Ureter (tissue), 1 donor: ENCODE results near the gene NEMP1. TPM values are rescaled to one million over a fixed set of nuclear protein-coding genes. Genes with fewer than 3 reads are reported as not detected.
"Not testable (repeated sequence)": the region's sequence is repeated elsewhere in the genome, so short reads cannot be mapped to it uniquely, and the experiment has no call there.

Source experiments
- DNase-seq: peaks from one replicate; pipeline ENCODE4 v3.0.0-alpha.2; 2020; ENCODE audit warnings: low spot score
- total RNA-seq: library from RNA; stranded (reverse); gene quantifications from one replicate; pipeline ENCODE4 v1.2.4, GENCODE V29; 2023
- donor health status: DM: yes; HTN: yes; CAD: no.

NEMP1 gene
- total RNA-seq, 1 donor from 2014 or later, result 12.5 TPM

DNA sequence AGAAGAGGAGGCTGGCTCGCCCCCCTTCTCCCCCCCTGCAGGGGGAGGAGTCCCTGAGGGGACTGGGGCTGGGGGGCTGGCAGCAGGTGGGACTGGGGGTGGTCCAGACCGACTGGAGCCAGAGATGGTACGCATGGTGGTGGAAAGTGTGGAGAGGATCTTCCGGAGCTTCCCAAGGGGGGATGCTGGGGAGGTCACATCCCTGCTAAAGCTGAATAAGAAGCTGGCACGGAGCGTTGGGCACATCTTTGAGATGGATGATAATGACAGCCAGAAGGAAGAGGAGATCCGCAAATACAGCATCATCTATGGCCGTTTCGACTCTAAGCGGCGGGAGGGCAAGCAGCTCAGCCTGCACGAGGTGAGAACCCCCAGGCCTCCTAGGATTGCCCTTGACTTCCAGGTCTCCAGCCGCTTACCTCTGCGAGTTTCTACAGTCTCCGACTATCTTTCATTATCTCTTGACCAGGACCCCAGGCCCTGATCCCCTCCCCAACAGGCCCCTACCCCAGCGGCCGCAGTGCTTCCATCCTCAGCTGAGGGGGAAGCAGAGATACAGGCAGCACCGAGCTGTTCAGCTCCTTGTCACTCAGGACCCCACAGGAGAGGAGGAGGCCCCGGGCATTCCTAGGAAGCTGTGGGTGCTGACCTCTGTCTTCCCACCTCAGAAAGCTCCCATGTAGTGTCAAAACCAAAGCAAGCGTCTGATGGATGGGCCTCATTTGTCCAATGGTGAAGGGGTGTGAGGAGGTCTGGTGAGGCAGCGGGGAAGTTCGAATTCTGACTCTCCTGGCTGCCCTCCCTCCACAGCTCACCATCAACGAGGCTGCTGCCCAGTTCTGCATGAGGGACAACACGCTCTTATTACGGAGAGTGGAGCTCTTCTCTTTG lies 13.3 kb upstream of the NEMP1 start:
- DNase-seq, result no peak

DNA sequence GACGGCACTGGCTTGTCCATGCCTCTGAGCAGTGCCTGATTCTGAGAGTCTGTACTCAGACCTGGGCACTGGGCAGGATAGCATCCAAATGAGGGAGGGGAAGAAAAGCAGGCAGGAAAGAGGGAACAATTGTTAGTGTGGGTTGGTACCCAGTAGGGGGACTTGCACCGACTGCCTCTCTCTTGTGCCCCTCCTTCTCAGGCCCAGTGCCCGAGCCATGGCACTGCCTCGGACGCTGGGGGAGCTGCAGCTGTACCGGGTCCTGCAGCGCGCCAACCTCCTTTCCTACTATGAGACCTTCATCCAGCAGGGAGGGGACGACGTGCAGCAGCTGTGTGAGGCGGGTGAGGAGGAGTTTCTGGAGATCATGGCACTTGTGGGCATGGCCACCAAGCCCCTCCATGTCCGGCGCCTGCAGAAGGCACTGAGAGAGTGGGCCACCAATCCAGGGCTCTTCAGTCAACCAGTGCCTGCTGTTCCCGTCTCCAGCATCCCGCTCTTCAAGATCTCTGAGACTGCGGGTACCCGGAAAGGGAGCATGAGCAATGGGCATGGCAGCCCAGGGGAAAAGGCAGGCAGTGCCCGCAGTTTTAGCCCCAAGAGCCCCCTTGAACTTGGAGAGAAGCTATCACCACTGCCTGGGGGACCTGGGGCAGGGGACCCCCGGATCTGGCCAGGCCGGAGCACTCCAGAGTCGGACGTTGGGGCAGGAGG lies 12.5 kb upstream of the NEMP1 start:
- peak; percentile 52 for DNase-seq

DNA sequence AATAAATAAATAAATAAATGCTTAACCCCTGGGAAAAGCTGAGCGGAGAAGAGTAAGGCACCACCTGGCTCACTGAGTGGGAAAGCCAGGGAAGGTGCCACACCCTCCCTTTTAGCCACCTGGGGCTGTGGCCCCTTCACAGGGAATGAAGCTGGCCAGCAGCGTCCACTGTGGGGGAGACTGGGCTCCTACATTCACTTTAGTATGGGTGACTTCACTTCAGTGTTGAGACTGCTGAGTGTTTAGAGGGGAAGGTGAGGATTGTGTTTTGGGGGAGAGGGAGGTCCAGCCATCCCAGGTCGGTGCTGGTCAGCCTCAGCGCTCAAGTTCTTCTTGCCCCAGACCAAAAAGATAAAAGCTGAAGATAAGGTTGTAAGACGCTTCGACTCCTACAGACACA lies 11.9 kb upstream of the NEMP1 start:
- no peak for DNase-seq

DNA sequence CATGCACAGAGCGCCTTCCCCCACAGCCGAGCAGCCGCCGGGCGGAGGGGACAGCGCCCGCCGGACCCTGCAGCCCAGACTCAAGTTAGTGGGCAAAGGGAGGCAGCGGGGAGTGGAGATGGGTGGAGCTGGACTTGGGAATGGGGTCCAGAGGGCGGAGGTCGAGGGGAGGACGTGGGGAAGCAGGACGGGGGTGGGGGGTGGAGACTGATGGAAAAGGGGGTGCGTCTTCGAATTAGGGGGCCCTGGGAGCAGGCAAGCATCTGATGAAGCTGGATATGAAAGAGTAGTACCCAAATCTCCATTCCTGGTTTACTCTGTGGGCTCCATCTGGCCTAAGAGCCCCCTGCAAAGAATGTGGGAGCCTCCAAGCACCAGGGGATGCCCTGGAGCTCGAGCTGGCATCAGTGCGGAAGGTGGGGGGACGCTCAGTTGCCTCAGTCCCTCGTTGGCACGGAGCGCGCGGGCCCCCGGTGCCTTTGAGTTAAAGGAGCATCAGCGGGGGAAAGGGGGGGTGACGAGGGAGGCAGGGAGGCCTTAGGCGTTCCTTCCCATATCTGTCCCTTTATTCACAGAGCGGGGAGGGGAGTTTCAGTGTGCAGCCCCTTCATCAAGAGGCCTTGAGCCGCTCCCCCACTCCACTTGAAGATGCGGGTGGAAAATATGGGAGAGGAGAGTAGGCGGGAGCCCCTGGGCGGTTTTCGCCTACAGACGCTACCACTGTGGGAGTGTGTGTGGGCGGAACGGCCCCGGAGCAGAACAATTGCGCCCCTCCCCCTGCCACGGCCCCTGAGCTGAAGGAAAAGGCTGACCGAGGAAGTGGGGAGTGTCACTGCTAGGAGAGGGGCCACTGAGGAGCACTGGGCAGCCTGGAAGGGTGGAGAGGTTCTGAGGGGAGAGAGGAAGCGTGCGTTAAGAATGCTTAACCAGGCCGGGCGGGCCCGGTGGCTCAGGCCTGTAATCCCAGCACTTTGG lies 11.0 kb upstream of the NEMP1 start:
- DNase-seq, result peak; percentile 85

DNA sequence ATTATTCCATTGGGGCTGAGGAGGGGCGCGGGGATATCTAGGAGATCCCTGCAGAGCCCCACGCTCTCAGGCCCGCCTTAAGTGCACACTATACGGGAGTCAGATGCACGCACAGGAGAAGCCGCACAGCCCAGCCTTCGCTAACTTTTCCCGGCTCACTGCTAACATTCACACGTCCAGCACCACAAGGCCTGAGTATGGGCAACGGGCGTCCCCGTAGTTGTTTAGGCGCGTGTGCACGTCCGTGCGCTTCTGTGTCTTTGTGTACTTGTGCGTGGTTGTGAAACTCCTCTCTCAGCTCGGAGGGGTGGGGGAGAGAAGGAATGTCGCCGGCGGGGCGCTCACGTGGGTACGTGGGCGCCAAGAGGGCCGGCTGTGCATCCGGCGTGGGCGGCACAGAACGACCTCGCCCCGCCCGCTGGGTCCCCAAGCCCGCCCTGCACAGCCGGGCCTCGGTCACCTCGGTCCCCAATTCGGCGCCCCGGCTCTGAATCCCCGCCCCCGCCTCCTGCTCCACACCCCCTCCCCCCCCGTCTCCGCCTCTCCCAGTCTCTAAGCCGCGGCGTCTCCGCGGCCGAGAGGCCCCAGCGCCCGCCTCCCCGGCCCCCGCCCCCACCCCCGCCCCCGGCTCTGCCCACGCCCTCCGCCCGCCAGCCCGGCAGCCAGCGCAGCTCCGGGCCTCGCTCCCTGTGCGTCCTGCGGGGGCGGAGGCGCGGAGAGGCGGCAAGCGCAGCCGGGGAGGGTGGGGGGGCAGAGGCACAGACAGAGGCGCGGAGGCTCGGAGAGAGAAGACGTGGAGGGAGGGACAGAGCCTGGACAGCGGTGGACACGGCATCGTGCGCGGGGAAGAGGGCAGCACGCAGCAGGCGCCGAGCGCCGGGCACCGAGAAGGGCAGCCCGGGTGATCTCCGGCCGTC lies 10.0 kb upstream of the NEMP1 start, which contains the start of gene NAB2:
Gene NAB2 (plus strand): TSS at position 761 of the 917 bp plus-strand sequence. CDS start 158 bp downstream, outside the sequence.
- peak; percentile 97 for DNase-seq

DNA sequence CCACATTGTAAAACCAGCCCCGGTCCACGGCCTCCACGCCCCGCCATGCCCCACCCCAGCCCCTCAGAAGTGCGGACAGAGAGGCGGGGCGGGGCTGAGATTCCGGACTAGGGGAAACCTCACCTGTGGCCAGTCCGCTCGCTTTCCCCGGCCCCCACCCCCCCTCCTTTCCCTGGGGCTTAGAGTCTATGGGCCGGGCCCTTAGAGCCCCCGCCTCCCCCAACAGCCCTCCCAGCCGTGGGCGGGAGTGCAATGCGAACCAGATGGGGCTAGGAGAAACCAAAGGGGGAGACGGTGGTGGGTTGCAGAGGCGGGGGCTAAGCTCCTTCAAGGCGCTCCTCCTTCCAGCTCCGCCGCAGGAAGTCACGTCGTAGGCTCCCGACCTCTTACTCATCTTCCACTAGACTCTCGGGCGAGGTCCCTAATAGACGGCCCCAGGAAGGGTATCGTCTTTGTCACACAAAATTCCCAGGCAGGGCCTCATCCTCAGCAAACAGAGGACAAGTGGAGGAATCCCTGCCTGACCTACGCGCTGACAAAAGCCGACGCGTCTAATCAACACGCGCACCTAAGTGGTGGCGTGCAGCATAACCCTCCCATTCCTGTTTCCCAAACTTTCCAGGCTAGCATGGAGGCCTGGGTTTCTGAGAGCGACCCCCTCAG lies 9.2 kb upstream of the NEMP1 start:
- DNase-seq, result peak; percentile 89

DNA sequence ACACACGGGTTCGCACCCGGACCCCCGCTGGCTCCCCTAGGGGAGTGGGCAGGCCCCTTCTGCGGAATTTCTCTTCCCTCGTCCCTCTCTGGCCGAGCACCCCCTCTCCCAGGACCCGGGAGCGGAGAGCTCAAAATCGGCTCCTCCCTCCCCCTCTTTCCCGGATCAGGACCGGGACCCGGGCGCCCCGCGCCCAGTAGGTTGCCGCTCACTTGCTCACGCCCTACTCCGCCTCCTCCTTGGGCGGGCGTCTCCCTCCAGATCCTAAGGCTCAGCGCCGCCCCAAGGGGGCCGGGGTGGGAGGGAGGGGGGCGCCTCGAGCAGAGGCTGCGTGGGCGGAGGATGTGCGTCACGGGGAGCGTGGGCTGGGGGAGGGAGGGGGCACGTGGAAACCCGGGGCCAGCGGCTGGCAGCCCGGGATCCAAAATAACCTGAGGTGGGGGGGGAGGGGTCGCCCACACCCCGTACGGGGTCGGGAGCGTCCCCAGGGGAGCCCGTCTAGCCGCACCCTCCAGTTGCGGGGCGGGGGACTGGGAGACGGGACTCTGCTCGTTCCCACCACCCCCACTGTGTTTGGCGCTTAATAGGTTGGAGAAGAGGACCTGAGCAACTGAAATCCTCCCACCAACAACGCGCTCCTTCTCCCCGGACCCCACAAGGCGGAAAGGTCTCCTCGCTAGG lies 8.6 kb upstream of the NEMP1 start:
- peak; percentile 94 for DNase-seq

DNA sequence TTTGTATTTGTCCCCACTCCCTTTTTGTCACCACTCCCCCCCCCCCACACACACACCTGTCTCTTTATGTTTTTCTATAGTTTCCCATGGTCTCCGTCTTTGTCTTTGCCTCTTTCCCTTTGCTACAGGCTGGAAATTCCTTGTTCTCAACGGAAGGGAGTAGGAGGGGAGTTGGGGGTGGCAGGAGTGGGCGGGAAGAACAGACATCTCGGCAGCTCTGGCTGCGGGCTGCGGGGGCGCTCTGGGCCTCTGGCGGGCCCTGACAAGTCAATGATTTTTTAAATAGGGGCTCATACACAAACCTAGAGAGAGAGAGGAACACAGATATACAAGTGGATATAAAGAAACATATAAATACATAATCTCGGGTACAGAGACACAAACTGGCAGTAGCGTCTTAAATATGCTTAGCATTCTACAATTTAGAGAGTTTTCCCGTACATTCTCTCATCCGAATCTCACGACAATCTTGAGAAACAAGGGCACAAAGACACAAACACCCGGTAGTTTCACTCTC lies 8.0 kb upstream of the NEMP1 start:
- DNase-seq, result peak; percentile 76

DNA sequence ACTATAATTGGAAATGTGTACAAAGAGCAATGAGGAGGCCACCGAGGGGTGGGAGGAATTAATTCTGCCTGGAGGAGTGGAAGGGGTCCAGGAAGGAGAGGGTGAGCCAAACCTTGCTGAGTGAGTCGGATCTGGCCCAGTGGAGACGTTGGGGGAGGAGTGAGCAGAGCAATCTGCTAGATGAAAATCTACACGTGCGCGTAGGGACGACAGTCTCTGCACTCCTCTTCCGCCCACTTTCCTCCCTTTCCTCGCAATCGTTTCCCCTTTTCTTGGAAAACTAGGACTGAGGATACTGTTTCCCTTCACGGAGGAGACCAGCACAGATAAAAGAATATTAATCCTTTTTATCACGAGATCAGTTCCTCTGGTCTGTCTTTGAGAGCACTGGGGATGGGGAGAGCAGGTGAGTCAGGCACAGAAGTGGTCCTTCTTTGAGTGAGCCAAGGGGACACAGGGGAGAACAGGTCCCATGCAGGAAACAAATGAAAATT lies 7.5 kb upstream of the NEMP1 start:
- peak; percentile 74 for DNase-seq

DNA sequence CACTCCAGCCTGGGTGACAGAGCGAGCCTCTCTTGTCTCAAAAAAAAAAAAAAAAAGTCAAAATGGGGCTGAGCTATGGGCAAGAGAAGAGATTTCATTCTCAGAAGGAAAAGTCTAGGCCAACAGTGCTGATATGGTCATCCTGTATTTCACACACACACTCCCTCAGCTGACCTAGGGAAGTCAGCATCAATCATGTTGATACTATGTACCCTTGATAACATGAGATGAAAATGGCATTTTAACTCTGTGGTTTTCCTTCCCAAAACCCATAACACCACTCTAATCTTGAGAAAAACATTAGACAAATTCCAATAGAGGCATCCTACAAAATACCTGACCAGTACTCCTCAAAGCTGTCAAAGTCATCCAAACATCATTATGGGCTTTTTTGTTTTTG lies 2.3 kb upstream of the NEMP1 start:
- DNase-seq, result no peak

DNA sequence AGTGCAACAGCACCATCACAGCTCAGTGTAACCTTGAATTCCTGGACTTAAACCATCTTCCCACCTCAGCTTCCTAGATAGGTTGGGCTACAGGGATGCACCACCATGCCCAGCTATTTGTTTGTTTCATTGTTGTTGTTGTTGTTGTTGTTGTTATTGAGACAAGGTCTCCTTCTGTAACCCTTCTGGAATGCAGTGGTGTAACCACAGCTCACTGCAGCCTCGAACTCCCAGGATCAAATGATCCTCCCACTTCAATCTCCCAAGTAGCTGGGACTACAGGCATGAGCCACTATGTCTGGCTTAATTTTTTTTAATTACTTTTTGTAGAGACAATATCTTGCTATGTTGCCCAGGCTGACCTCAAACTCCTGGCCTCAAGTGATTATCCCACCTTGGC lies 1.2 kb upstream of the NEMP1 start:
- no peak for DNase-seq

DNA sequence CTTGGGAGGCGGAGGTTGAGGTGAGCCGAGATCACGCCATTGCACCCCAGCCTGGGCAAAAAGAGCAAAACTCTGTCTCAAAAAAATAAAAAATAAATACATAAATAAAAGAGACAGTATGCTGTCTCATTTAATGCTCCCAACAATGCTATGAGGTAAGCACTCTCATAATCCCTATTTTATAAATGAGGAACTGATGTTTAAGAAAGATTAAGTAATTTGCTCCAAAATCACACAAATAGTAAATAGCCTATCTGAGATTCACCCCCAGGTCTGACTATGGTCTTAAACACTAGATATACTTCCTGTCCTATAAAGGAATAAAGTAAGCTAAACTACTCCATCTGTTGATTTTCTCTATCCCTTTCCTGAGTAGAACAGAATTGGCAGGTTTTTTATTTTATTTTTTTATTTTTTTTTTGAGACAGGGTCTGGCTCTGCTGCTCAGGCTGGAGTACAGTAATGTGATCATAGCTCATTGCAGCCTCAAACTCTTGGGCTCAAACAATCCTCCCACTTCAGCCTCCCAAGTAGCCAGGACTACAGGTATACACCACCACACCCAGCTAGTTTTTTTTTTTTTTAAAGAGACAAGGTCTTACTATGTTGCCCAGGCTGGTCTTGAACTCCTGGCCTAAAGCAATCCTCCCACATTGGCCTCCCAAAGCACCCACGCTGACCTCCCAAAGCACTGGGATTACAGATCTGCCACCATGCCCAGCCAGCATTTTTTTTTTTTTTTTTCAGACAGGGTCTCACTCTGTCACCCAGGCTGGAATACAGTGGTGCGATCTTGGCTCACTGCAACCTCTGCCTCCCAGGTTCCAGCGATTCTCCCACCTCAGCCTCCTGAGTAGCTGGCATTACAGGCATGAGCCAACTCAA lies 4.8 kb downstream of the NEMP1 start:
- DNase-seq, result not testable (repeated sequence)

DNA sequence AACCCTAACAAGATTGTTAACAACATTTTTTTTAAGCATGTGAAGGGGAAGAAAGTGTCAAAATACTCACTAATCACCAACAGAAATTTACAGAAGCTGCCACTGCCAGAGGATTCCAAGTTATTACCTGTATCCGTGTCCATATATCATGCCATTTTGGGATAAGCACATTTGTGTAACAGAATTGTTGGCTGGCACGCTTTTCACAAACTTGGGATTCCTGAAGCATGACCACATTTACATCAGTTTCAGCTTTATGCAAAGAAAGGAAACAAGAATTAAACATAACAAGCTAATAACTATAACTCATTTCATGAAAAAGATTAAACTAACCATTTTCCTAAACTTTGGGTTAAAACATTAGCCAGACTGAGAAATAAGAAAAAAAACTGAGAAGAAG lies 5.9 kb downstream of the NEMP1 start:
- DNase-seq, result no peak

DNA sequence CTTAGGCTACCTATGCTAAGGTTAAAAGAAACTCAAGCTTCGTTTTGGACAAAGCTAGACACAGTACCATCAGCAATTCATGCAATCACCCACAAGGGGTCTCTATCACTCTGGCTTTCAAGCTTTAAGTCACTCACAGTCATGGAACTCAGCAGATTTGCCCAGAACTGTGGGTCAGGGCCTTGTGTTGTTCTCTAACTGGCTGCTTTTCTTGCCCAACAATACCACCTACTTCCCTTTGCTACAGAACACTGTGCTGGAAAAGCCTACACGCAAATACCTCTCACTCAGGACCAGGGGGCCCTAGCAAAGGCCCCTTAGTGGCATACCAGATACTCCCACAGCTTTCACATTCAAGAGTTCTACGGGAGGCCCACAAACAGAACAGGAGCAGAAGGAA lies 9.1 kb downstream of the NEMP1 start:
- peak; percentile 72 for DNase-seq

DNA sequence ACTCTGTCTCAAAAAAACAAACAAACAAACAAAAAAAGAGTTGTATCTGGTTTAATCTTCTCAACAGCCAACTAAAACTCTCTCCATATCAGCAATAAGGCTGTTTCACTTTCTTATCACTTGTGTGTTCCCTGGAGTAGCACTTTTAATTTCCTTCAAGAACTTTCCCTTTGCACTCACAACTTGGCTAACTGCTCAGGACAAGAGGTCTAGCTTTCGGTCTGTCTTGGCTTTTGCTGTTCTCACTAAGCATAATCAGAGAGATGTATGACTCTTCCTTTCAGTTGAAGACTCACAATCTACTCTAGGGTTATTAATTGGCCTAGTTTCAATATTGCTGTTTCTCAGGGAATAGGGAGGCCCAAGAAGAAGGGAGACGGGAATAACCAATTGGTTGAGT lies 12.3 kb downstream of the NEMP1 start:
- DNase-seq, result no peak

DNA sequence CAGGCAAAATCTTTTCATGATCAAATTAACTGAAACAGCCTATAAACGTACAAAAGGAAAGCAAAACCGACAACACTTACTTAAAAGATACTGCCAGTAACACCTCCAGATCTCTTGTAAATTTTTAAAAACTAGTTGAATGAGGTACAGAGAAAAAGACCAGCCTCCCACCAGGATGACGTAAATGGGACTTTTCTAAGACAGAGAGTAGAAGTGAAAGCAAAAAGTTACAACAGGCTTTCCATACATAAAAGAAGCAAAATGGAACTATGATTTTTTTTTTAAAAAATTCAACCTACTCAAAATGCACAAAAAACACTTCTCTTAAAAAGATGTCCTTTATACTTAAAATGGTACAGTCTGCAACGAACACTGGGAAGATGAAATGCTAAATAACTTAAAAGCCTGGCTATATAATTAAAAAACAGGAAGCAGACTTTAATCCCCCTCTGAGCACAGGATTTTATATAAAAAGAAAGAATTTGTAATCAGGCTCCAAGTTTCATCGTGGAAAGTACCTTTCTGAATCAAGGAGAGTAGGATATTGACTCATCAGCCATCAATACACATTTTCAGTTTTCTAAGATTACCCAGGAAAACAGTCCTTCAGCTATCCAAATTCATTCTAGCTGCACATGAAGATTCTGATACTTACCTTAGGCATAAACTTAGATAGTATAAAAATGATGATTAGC lies 14.5 kb downstream of the NEMP1 start:
- no peak for DNase-seq

DNA sequence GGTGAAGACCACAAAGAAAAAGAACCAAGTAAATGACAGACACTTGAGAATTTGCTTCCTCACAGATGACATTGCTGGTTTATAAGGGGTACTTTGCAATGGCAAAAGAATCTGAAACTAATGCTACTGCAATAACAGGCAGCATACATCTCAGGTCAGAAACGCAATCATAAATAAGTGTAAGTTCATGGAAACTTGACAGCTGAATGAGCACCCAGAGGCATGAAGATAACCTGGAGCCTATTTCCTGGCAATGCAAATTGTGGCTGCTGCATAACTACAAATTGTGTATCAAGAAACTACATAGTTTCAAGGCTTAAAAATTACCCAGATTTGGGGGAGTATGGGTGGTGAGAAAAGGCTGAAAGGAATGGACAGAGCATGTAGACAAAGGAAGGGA lies 20.1 kb downstream of the NEMP1 start:
- no peak for DNase-seq
